HCT116 (cell line): ENCODE measurements around the gene SMIM44. TPM values are rescaled to one million over a fixed set of nuclear protein-coding genes. Genes with fewer than 3 reads are reported as not detected.

Source experiments
- ATAC-seq: fragments of 200-7000 bp; cut with Tn5 transposase; 2 replicates; pipeline ENCODE4 v1.9.1; 2020; ENCODE audit warnings: mild to moderate bottlenecking, moderate library complexity
- BruUV-seq: library from RNA; stranded (reverse); fragments of 400-500 nt; replicated peaks from 2 replicates; lab custom pipeline; 2021; lab: Mats Ljungman, UMichigan
- CTCF ChIA-PET: fragments of 300-600 bp; sonication (Branson Sonifier 250); formaldehyde crosslinking; loops from one replicate; lab custom pipeline; 2021; ENCODE audit warnings: antibody characterized with exemption; lab: Charles Lee
- POLR2A ChIA-PET: fragments of 300-600, 350-600 bp; sonication (Branson Sonifier 250); formaldehyde crosslinking; loops from one replicate; lab custom pipeline; 2021; ENCODE audit warnings: antibody characterized with exemption; lab: Charles Lee
- RAD21 ChIA-PET, 2 experiments: fragments of 300-600 bp; sonication (Branson Sonifier 250); formaldehyde crosslinking; loops; one replicate each; lab custom pipeline; 2023; ENCODE audit warnings: low total read pairs in 2 of 2; ENCODE audit not compliant: uncharacterized antibody in 2 of 2, unreplicated experiment in 2 of 2, low non-redundant PET in 1 of 2; lab: Charles Lee
- DNase-seq: peaks from one replicate; pipeline ENCODE4 v3.0.0-alpha.2; 2010; ENCODE audit warnings: low read depth, low spot score
- H2AFZ ChIP-seq: fragments of 200-600 bp; shearing (Covaris generic), sonication (generic); 2 replicates; pipeline ENCODE4 v1.6.1; 2017; ENCODE audit warnings: low read depth, mixed run types, mixed read lengths, antibody characterized with exemption, low read length; ENCODE audit not compliant: poor library complexity, severe bottlenecking
- H3K27ac ChIP-seq: 2 replicates; pipeline ENCODE4 v1.5.1; 2012; ENCODE audit warnings: low read depth, low read length
- H3K27me3 ChIP-seq: fragments of 200-600 bp; sonication (generic); 2 replicates; pipeline ENCODE4 v1.6.1; 2016; ENCODE audit warnings: mixed run types, low read length, mixed read lengths; ENCODE audit not compliant: insufficient read depth
- H3K36me3 ChIP-seq, 2 experiments: fragments of 200-500 bp in 1 of 2; fragments of 200-600 bp in 1 of 2; sonication (Bioruptor generic) in 1 of 2; sonication (generic) in 1 of 2; 2 replicates each; pipeline versions ENCODE4 v1.5.1 to v1.6.1; 2014 to 2016; ENCODE audit warnings: low read length in 2 of 2, inconsistent platforms in 1 of 2, mixed read lengths in 1 of 2, mixed run types in 1 of 2; ENCODE audit not compliant: insufficient read depth in 2 of 2, control insufficient read depth in 1 of 2
- H3K4me1 ChIP-seq, 2 experiments: fragments of 200-600 bp in 1 of 2; sonication (generic) in 1 of 2; 2 replicates each; pipeline versions ENCODE4 v1.5.1 to v1.6.1; 2012 to 2017; ENCODE audit warnings: low read length in 2 of 2, inconsistent platforms in 1 of 2, mild to moderate bottlenecking in 1 of 2, mixed read lengths in 1 of 2, mixed run types in 1 of 2, moderate library complexity in 1 of 2; ENCODE audit not compliant: insufficient read depth in 2 of 2, control insufficient read depth in 1 of 2
- H3K4me2 ChIP-seq: fragments of 200-600 bp; sonication (generic); 2 replicates; pipeline ENCODE4 v1.6.1; 2017; ENCODE audit warnings: mixed run types, low read length, mixed read lengths
- H3K4me3 ChIP-seq, 2 experiments: fragments of 200-600 bp in 1 of 2; sonication (generic) in 1 of 2; replicated peaks in 1 of 2; 2 replicates each; pipeline ENCODE4 v1.5.1; 2011 to 2016; ENCODE audit warnings: low read length in 2 of 2, control low read depth in 1 of 2, low read depth in 1 of 2, mild to moderate bottlenecking in 1 of 2, mixed read lengths in 1 of 2, mixed run types in 1 of 2
- H3K79me2 ChIP-seq: fragments of 200-600 bp; sonication (generic); 2 replicates; pipeline ENCODE4 v1.6.1; 2017; ENCODE audit warnings: mild to moderate bottlenecking, mixed run types, low read length, moderate library complexity, mixed read lengths; ENCODE audit not compliant: insufficient read depth
- H3K9ac ChIP-seq: fragments of 200-600 bp; sonication (generic); 2 replicates; pipeline ENCODE4 v1.6.1; 2016; ENCODE audit warnings: low read length, mixed read lengths
- H3K9me2 ChIP-seq: fragments of 200-600 bp; sonication (generic), shearing (Covaris generic); 2 replicates; pipeline ENCODE4 v1.6.1; 2017; ENCODE audit warnings: mixed run types, mild to moderate bottlenecking, moderate library complexity; ENCODE audit not compliant: insufficient read depth
- H3K9me3 ChIP-seq, 2 experiments: fragments of 200-500 bp in 1 of 2; fragments of 200-600 bp in 1 of 2; sonication (Bioruptor generic) in 1 of 2; sonication (generic) in 1 of 2; 2 replicates each; pipeline ENCODE4 v1.6.1; 2014 to 2017; ENCODE audit warnings: low read length in 2 of 2, mixed read lengths in 2 of 2, inconsistent platforms in 1 of 2, low read depth in 1 of 2, mild to moderate bottlenecking in 1 of 2, mixed run types in 1 of 2, moderate library complexity in 1 of 2; ENCODE audit not compliant: control insufficient read depth in 1 of 2, insufficient read depth in 1 of 2
- H4K20me1 ChIP-seq: fragments of 200-600 bp; sonication (generic), shearing (Covaris generic); 2 replicates; pipeline ENCODE4 v1.6.1; 2017; ENCODE audit warnings: mixed run types, mild to moderate bottlenecking, moderate library complexity; ENCODE audit not compliant: insufficient read depth
- EZH2 ChIP-seq: fragments of 200-600 bp; sonication (generic); IDR thresholded peaks from 2 replicates; pipeline ENCODE4 v1.6.1; 2017; ENCODE audit warnings: antibody characterized with exemption, mixed run types
- EZH2phosphoT487 ChIP-seq: fragments of 200-600 bp; IDR thresholded peaks from 2 replicates; pipeline ENCODE4 v1.6.1; 2018; ENCODE audit warnings: antibody characterized with exemption, borderline replicate concordance
- JUND ChIP-seq: IDR thresholded peaks from 2 replicates; pipeline ENCODE4 v1.6.1; 2012
- POLR2AphosphoS5 ChIP-seq: IDR thresholded peaks from 2 replicates; pipeline ENCODE4 v1.6.1; 2011; ENCODE audit warnings: mild to moderate bottlenecking, low read depth, low read length, moderate library complexity
- RAD21 ChIP-seq: IDR thresholded peaks from 2 replicates; pipeline ENCODE4 v1.6.1; 2012; ENCODE audit warnings: low read depth, mild to moderate bottlenecking
- SIN3A ChIP-seq: IDR thresholded peaks from 2 replicates; pipeline ENCODE4 v1.6.1; 2012; ENCODE audit warnings: low read depth
- SRF ChIP-seq: IDR thresholded peaks from 2 replicates; pipeline ENCODE4 v1.6.1; 2012; ENCODE audit warnings: low read depth
- TCF7L2 ChIP-seq: IDR thresholded peaks from 2 replicates; pipeline ENCODE4 v1.7.0; 2011; ENCODE audit warnings: borderline replicate concordance, inconsistent platforms; ENCODE audit not compliant: insufficient read depth, insufficient read length; ENCODE audit errors: extremely low read depth
- YY1 ChIP-seq: IDR thresholded peaks from 2 replicates; pipeline ENCODE4 v1.6.1; 2011; ENCODE audit warnings: low read length, low read depth, moderate library complexity, mild to moderate bottlenecking; ENCODE audit not compliant: insufficient replicate concordance; ENCODE audit errors: extremely low read depth
- ZFX ChIP-seq: fragments of 450-650 bp; IDR thresholded peaks from 2 replicates; pipeline ENCODE4 v1.6.1; 2017
- intact Hi-C: fragments of 100-400 bp; cut with micrococcal nuclease; formaldehyde crosslinking; loops from 2 replicates; pipeline ENCODE4 v1.10.0; 2022
- total RNA-seq: library from RNA; stranded (reverse); gene quantifications from one replicate; pipeline ENCODE4 v1.2.1, GENCODE V29; 2021; ENCODE audit not compliant: unreplicated experiment
- TF ChIP-seq, protein P1 (sequence below), 3 experiments: fragments of 200-600 bp in 1 of 3; sonication (generic) in 1 of 3; IDR thresholded peaks in 2 of 3; conservative IDR thresholded peaks in 1 of 3; 2 replicates each; pipeline ENCODE4 v1.5.1; 2012 to 2017; ENCODE audit warnings: low read depth in 2 of 3, low read length in 2 of 3, antibody characterized with exemption in 1 of 3, borderline replicate concordance in 1 of 3, control low read depth in 1 of 3, mild to moderate bottlenecking in 1 of 3, mixed read lengths in 1 of 3, mixed run types in 1 of 3, moderate library complexity in 1 of 3; ENCODE audit not compliant: insufficient read depth in 1 of 3
- TF ChIP-seq, protein P2 (sequence below): IDR thresholded peaks from 2 replicates; pipeline ENCODE4 v1.6.1; 2011; ENCODE audit warnings: mild to moderate bottlenecking, low read length, moderate library complexity; ENCODE audit not compliant: insufficient replicate concordance; ENCODE audit errors: extremely low read depth

Gene SMIM44
- total RNA-seq, 1 experiment from 2014 or later, result not detected

- Histone ChIP-seq H3K9me3 (no peaks in the 10 kb centered on the region), H3K9ac (no peak overlapping the region), H4K20me1 (peaks cover 3% of the 10 kb centered on the region; the same call in 1 of the 2 replicates)
- RAD21 ChIA-PET, result no interaction called here
- POLR2A ChIA-PET, result interaction anchor here (0.7 kb wide), 1 partner anchor 8 kb away, joined by 3 read pairs; no protein-coding TSS in a partner anchor
- peak; percentile 29 for ATAC-seq
- CTCF ChIA-PET, result no interaction called here
- no peak for TF ChIP-seq TCF7L2
- TF ChIP-seq, all 23 proteins: peak for 0
- Histone ChIP-seq H3K4me2 (no peak overlapping the region), H2AFZ (no peak overlapping the region), H3K27ac (0 out of 2 replicates have a peak overlapping the region, but pooled peaks have one; percentile 8), H3K9me2 (no peaks in the 10 kb centered on the region), H3K79me2 (peaks cover 16% of the 10 kb centered on the region; the same call in 1 of the 2 replicates), H3K36me3 (peaks cover 13 to 52% of the 10 kb centered on the region in 2 experiments), H3K4me3 (no peak overlapping the region), H3K4me1 (peaks cover 0 to 5% of the 10 kb centered on the region in 2 experiments; a peak in 1 of 4 replicates), H3K27me3 (no peaks in the 10 kb centered on the region)
- no peak for DNase-seq
- intact Hi-C loops, result no loop called here
- no TSS peak for BruUV-seq
These were observed 32.3 kb downstream of the SMIM44 start for GRCh38 chr19:3450796-3451411.

DNA sequence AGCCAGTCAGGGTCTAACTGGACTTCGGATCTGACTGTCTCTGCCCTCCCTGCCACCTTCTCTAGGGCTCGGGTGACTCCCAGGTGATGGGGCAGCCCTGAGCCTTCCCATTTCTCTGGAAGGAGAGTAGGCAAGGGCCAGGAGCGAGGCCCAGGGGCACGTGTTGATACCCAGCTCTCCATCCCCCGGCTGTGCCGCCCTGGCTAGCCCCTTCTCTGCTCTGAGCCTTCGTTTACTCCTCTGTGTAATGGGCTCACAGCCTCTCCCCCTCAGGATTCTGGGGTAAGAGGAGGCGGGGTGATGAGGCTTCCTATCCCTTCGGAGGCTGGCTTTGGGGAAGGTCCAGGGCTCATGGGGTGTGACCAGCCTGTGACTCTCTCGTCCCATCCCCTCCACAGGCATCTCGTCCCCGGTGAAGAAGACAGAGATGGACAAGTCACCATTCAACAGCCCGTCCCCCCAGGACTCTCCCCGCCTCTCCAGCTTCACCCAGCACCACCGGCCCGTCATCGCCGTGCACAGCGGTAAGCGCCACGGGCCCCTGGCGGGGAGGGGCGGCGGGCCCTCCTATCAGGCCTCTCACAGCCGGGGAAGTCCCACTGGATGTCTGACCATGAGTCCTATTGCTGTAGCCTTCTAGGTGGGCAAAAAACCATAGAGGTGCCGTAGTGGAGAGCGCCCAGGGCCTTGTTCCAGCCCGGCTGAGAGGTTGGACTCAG is 34.5 kb downstream of the SMIM44 start:
- H3K27ac ChIP-seq, result no peak overlapping the region
- POLR2A ChIA-PET, result no interaction called here
- H3K4me3 ChIP-seq, result no peak overlapping the region
- H3K9me2 ChIP-seq, result no peaks in the 10 kb centered on the region
- no TSS peak for BruUV-seq
- intact Hi-C loops, result no loop called here
- H3K4me2 ChIP-seq, result no peak overlapping the region
- peaks cover 0 to 5% of the 10 kb centered on the region in 2 experiments; a peak in 1 of 4 replicates for H3K4me1 ChIP-seq
- ATAC-seq (no peak), DNase-seq (no peak)
- H3K9me3 ChIP-seq, result no peaks in the 10 kb centered on the region
- RAD21 ChIA-PET, result no interaction called here
- H3K36me3 ChIP-seq, result peaks cover 13 to 58% of the 10 kb centered on the region in 2 experiments
- CTCF ChIA-PET, result no interaction called here
- H3K27me3 ChIP-seq, result no peaks in the 10 kb centered on the region
- TF ChIP-seq EZH2, result no peak
- TF ChIP-seq SIN3A, result no peak
- no peak for TF ChIP-seq ZFX
- no peak for TF ChIP-seq EZH2phosphoT487
- no peak for TF ChIP-seq RAD21
- TF ChIP-seq, protein P1, sequence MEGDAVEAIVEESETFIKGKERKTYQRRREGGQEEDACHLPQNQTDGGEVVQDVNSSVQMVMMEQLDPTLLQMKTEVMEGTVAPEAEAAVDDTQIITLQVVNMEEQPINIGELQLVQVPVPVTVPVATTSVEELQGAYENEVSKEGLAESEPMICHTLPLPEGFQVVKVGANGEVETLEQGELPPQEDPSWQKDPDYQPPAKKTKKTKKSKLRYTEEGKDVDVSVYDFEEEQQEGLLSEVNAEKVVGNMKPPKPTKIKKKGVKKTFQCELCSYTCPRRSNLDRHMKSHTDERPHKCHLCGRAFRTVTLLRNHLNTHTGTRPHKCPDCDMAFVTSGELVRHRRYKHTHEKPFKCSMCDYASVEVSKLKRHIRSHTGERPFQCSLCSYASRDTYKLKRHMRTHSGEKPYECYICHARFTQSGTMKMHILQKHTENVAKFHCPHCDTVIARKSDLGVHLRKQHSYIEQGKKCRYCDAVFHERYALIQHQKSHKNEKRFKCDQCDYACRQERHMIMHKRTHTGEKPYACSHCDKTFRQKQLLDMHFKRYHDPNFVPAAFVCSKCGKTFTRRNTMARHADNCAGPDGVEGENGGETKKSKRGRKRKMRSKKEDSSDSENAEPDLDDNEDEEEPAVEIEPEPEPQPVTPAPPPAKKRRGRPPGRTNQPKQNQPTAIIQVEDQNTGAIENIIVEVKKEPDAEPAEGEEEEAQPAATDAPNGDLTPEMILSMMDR (IDR thresholded peaks at IDR 0.05 in 2 of 3, conservative IDR thresholded peaks at IDR 0.05 in 1 of 3; ENCODE audit: borderline replicate concordance in 1 of 3, insufficient read depth in 1 of 3, low read depth in 2 of 3, low read length in 2 of 3), result no peak
- TF ChIP-seq YY1, result no peak
- no peak for TF ChIP-seq POLR2AphosphoS5
- TF ChIP-seq SRF, result no peak
- no peak for TF ChIP-seq JUND
- TF ChIP-seq, protein P2, sequence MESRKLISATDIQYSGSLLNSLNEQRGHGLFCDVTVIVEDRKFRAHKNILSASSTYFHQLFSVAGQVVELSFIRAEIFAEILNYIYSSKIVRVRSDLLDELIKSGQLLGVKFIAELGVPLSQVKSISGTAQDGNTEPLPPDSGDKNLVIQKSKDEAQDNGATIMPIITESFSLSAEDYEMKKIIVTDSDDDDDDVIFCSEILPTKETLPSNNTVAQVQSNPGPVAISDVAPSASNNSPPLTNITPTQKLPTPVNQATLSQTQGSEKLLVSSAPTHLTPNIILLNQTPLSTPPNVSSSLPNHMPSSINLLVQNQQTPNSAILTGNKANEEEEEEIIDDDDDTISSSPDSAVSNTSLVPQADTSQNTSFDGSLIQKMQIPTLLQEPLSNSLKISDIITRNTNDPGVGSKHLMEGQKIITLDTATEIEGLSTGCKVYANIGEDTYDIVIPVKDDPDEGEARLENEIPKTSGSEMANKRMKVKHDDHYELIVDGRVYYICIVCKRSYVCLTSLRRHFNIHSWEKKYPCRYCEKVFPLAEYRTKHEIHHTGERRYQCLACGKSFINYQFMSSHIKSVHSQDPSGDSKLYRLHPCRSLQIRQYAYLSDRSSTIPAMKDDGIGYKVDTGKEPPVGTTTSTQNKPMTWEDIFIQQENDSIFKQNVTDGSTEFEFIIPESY, result no peak
- H3K79me2 ChIP-seq, result peaks cover 20% of the 10 kb centered on the region; the same call in 1 of the 2 replicates
- H3K9ac ChIP-seq, result no peak overlapping the region
- no peaks in the 10 kb centered on the region for H4K20me1 ChIP-seq
- H2AFZ ChIP-seq, result no peak overlapping the region
